NOMO-1 (cell line): Measurements from ENCODE around the gene INPP4A.

ENCODE experiments used
- DNase-seq, 2 experiments: peaks; one replicate each; lab custom pipeline; 2025; ENCODE audit not compliant: unreplicated experiment in 2 of 2; lab: John Stamatoyannopoulos, UW

The INPP4A gene

DNA sequence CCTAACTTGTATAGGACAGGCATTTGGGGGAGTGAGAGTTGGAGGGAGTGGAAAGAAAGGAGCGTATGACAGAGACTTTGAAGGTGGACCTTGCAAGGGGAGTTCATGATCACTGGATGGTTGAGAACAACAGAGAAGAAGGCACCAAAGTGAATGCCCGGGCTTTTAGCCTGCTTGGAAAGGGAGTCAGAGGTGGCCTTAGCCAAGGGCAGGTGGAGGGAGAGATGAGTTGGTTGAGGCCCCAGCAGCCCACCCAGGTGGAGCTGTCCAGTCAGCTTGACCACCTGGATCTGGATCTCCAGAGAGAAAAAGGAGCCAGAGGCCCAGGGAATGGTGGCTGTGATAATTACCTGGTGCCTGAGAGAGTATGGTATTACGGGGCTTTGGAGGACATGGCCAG, 90.1 kb downstream of the INPP4A start:
- no peak for DNase-seq

DNA sequence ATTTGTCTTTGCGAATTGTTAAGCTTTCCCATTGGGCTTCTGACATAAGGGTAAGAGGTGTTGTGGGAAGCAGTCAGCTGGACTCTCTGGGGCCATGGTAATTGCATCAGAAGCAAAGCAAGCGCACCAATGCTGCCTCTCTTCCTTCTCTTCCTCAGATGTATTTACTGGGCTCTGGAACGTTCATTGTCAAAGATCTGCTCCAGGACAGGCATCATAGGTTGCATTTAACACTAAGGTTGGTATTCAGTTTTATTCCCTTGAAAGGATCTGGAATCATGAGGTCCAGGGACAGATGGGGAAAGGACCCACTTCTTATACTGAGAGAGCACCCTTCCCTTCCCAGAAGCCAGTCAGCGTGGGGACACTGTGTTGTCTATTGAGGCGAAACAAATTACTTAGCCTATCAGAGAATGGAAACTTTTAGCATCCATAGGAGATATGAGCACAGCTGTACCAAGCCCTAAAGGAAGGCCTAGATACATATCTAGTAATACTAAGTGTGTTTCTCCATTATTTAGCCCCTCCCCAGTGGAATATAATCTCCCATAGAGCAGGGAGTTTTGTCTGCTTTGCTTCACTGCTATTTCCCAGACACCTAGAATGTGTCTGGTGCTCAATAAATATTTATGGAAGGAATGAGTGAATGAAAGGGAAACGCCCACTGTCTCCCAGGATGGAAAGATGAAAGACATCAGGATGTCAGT, 91.5 kb downstream of the INPP4A start:
- no peak for DNase-seq

DNA sequence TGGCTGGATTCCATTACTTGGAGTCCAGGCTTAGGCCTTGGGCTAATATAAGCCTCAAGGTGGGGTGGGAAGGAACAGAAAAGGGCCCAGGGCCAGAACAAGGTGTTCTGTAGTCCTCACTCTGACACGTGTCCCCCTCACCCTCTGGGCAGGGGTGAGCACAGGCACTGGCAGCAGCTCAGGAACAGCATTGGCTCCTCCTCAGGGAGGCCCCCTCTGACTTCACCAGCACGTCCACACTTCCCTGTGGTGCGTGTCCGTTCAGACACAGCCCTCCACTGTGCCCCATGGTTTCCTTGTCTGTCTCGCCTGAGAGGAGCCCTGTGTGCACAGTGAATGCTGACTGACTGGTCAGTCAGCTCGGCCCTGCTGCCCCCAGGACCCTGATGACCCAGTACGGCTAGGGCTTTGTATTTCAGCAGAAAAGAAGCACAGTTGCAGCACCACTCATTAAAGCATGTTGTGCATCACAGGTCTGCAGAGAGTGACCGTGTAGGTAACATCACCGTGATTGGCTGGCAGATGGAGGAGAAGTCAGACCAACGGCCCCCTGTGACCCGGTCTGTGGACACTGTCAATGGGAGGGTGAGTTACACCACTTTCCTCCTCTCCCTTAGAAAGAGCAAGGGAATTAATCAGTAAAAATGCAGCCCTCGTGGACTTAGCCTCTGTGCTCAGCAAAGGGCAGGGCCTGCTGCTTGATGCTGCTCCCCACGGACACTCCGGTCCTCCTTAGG, 92.9 kb downstream of the INPP4A start:
- DNase-seq: no peak

DNA sequence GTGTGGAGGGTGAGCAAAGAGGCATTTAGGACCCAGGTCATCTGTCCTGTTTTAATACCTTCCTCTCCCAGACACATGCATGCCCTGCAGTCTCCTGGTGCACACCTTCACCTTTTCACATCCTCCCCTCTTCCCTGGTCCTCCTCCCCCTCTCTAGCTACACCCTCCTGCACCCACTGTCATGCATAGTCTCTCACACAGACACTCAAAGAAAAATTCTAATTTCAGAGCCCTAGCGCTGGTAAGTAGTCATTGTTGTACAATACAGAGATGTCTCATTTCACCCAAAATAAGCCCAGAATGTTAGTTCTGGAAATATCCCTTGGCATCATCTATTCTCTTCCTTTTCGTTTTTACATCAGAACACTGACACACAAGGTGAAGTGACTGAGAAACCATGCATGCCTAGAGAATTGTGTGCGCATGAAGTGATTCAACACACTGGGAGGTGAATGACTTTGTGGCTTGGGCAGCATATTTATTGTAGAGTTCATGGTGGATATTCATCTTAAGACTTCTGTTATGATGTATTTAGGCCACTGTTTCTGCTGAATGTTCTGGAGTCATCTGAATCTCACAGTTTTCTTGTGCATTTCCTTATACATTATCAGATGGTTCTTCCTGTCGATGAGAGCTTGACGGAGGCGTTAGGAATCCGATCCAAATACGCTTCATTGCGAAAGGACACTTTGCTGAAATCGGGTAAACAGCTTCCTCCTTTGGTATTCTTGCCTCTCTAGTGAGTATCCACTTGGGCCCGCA, 93.8 kb downstream of the INPP4A start:
- peak in 1 of 2 experiments; percentile 19 for DNase-seq

GRCh38 chr2:98539056-98539735, 94.5 kb downstream of the INPP4A start:
- no peak for DNase-seq

GRCh38 chr2:98540536-98540935, 95.9 kb downstream of the INPP4A start:
- no peak for DNase-seq

DNA sequence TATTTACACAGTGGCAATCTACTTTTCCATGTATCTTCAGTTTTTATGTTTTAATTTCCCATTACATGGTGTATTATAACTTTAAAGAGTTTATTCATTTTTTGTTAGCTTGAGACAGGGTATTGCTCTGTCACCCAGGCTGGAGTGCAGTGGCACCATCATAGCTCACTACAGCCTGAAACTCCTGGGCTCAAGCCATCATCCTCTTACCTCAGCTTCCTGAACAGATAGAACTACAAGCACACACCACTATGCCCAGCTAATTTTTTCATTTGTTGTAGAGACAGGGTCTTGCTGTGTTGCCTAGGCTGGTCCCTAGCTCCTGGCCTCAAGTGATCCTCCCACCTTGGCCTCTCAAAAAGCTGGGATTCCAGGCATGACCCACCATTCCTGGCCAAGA, 96.8 kb downstream of the INPP4A start:
- no peak for DNase-seq

GRCh38 chr2:98541906-98542305, 97.2 kb downstream of the INPP4A start:
- no peak for DNase-seq

DNA sequence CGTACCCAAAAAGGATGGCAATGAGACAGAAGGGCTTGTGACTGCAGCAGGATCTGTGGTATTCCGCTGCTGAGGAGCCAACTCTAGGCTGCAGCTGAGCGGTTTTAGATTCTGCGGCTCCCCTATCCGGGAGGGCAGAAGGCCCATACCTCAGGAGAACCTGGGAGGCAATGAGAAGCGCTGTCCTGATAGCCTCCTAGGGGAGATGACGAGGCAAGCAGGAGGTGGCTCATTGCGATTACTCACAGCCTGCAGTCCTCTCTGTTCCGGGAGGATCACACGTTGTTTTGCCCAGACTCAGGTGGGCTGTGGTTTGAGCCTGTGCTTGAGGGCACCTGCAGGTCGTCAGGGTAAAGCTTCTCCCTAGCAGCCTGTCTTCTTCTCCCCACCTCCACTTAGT, 98.6 kb downstream of the INPP4A start:
- DNase-seq: no peak

DNA sequence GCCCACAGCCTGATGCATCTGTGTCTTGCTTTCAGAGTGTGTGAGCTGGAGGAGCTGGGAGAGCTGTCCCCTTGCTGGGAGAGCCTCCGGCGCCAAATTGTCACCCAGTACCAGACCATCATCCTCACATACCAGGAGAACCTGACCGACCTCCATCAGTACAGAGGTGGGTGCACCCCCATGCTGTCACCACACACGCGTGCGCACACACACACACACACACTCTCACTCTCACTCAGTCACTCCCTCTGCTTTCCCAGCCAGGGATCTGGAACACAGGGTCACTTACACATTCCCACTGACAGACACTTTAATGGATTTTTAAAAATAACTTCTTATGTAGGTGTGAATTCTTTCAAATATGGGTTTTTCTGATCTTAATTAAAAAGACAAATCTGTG, 99.2 kb downstream of the INPP4A start:
- DNase-seq: no peak

DNA sequence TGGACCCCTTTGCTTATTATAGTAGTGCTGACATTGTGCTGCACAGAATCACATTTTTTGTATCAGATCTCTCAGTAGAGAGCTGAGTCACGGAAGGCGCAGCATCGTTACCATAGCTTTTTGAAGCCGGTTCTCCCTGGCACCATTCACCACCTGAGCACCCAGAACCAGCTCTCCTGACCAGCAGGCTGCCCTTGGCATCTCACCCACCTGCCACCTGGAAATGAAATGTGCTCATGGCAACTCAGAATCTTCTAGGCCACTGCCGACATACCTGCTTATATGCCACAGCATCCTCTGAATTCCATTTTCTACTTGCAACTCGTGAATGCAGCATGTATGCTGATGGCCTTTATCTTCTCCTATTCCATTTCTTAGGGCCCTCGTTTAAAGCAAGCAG, 100.9 kb downstream of the INPP4A start:
- no peak for DNase-seq

GRCh38 chr2:98546186-98546585, 101.5 kb downstream of the INPP4A start:
- DNase-seq: no peak

- peak in 1 of 2 experiments; percentile 2 for DNase-seq
Observed at GRCh38 chr2:98547092-98547790, 102.6 kb downstream of the INPP4A start.

DNA sequence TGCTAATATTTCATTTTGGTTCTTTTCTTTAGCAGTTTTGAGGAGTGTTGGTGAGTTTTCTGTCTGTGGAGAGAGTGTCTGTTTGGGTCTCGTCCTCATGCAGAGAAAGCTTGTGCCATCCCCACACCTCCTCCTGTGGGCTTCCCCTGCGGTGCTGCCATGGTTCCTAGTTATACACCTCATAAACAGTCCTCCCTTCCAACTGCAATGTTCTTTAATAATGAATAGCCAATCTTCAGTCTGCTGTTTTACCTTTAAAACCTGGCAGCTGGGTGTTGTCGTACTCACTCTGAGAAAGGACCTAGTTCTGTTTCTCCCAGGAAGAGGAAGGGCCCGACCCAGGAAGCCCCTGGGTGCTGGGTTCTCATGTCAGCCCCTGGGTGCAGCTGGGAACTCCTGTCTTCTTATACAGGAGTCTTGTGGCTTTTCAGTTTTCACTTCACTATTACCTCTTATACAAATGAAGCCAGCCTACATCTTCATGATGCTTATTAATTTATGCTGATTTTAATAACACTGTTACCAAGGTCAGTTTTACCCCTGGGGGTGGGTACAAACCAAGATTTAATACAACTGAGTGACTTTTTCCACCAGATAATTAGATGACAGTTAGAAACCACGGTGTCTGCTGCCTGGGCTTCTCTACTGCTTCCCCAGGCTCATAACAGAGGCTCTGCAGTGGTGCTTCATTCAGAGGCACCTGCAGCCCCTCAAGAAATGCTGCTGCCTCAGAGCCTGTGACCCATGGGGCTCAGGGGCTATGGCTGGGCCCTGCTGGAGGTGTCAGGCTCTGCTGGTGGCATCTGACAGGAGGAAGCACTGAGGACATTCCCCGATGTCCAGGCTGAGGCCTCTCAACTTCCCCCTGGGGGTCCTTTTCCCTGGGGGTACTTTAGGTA, 104.5 kb downstream of the INPP4A start:
- no peak for DNase-seq

DNA sequence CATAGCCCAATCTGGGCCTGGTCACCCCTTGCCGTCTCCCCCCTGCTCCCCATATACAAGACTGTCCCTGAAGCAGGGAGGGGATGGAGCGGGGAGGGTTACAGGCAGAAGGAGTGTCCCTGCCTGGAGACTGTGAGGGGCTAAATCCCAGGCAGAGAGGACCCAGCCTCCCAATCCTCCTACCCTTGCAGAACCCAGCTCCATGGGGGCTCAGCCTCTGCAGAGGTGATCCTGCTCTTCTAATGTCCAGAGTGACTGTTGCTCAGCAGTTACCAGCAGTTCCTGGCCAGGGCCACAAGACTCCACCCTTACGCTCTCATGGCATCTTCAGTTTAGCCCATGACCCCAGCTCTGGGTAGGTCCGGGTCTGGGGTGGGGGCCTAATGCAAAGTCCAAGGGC, 105.5 kb downstream of the INPP4A start:
- no peak for DNase-seq

DNA sequence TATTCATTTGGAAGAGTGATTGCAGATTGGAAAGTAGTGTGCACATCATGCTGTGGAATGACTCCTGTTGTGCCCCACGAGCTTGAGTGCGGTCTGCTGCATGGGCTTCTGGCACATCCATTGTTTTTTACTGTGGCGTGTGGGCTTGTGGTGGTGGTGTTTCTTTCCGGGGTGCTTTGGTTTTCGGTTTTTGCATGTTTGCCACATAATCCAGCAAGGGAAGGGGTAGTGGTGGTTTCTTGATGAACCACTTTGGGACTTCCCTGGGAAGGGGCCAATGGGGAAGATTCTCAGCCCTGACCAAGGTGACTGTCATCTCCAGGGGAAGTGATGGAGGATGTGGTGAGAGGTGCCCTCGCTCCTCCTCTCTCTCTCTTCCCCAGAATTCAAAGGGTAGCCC, 106.7 kb downstream of the INPP4A start:
- no peak for DNase-seq

- DNase-seq: no peak
Observed at GRCh38 chr2:98552499-98553179, 108.0 kb downstream of the INPP4A start.

GRCh38 chr2:98554116-98554861, 109.6 kb downstream of the INPP4A start:
- no peak for DNase-seq
